WTC11 (cell line): Measurements from ENCODE around the gene SNX1. TPM values are rescaled to one million over a fixed set of nuclear protein-coding genes. Genes with fewer than 3 reads are reported as not detected.

Experiments used
- ATAC-seq: fragments of 200-7000 bp; cut with Tn5 transposase; 2 replicates; pipeline ENCODE4 v1.10.0; 2021; ENCODE audit warnings: mild to moderate bottlenecking, moderate library complexity
- CTCF ChIA-PET: fragments of 300-600 bp; sonication (Branson Sonifier 250); formaldehyde crosslinking; loops from one replicate; lab custom pipeline; 2021; ENCODE audit warnings: antibody characterized with exemption; lab: Charles Lee
- POLR2A ChIA-PET: fragments of 350-600 bp; sonication (Branson Sonifier 250); formaldehyde crosslinking; loops from one replicate; lab custom pipeline; 2021; ENCODE audit warnings: antibody characterized with exemption; lab: Charles Lee
- DNase-seq: peaks from one replicate; pipeline ENCODE4 v3.0.0; 2021; ENCODE audit warnings: low spot score
- H3K27ac Mint-ChIP-seq: 2 replicates; pipeline ENCODE4 v1.8.0; 2021; ENCODE audit warnings: mixed read lengths
- H3K27me3 Mint-ChIP-seq: 2 replicates; pipeline ENCODE4 v1.8.0; 2021; ENCODE audit warnings: low read depth, mild to moderate bottlenecking, moderate library complexity, mixed read lengths
- H3K36me3 Mint-ChIP-seq: 2 replicates; pipeline ENCODE4 v1.8.0; 2021; ENCODE audit warnings: mixed read lengths
- H3K4me1 Mint-ChIP-seq: 2 replicates; pipeline ENCODE4 v1.8.0; 2022; ENCODE audit warnings: mixed read lengths
- H3K4me3 Mint-ChIP-seq: 2 replicates; pipeline ENCODE4 v1.8.0; 2021; ENCODE audit warnings: mild to moderate bottlenecking, moderate library complexity, mixed read lengths
- H3K9me3 Mint-ChIP-seq: 2 replicates; pipeline ENCODE4 v1.8.0; 2021; ENCODE audit warnings: mixed read lengths
- CBFB ChIP-seq: sonication (generic); formaldehyde crosslinking; IDR thresholded peaks from 2 replicates; pipeline ENCODE4 v1.8.1; 2022; ENCODE audit warnings: mild to moderate bottlenecking, low read depth, missing genetic modification reagents
- FOXJ3 ChIP-seq: sonication (generic); formaldehyde crosslinking; IDR thresholded peaks from 2 replicates; pipeline ENCODE4 v1.9.0; 2021; ENCODE audit warnings: missing genetic modification reagents, mild to moderate bottlenecking, borderline replicate concordance
- FOXK1 ChIP-seq: sonication (generic); formaldehyde crosslinking; IDR thresholded peaks from 2 replicates; pipeline ENCODE4 v1.8.0; 2022; ENCODE audit warnings: mild to moderate bottlenecking, moderate library complexity, missing genetic modification reagents
- FOXP1 ChIP-seq: sonication (generic); formaldehyde crosslinking; IDR thresholded peaks from 2 replicates; pipeline ENCODE4 v1.8.0; 2022; ENCODE audit warnings: missing genetic modification reagents, mild to moderate bottlenecking, moderate library complexity, borderline replicate concordance
- HMGA2 ChIP-seq: fragments of 250-450 bp; sonication (Bioruptor Pico); IDR thresholded peaks from 2 replicates; pipeline ENCODE4 v1.4.0; 2021; ENCODE audit warnings: mild to moderate bottlenecking, moderate library complexity
- NR1H2 ChIP-seq: sonication (generic); formaldehyde crosslinking; IDR thresholded peaks from 2 replicates; pipeline ENCODE4 v1.9.0; 2021; ENCODE audit warnings: mild to moderate bottlenecking, moderate library complexity, missing genetic modification reagents
- SMAD3 ChIP-seq: sonication (generic); formaldehyde crosslinking; IDR thresholded peaks from 2 replicates; pipeline ENCODE4 v1.8.0; 2022; ENCODE audit warnings: missing genetic modification reagents, mild to moderate bottlenecking, borderline replicate concordance
- SOX15 ChIP-seq: fragments of 250-450 bp; sonication (Bioruptor Pico); IDR thresholded peaks from 2 replicates; pipeline ENCODE4 v1.9.0; 2021; ENCODE audit warnings: mild to moderate bottlenecking
- TCF7 ChIP-seq: sonication (generic); formaldehyde crosslinking; IDR thresholded peaks from 2 replicates; pipeline ENCODE4 v1.8.0; 2022; ENCODE audit warnings: mild to moderate bottlenecking, low read depth, missing genetic modification reagents, moderate library complexity
- ZNF121 ChIP-seq: sonication (generic); formaldehyde crosslinking; IDR thresholded peaks from 2 replicates; pipeline ENCODE4 v1.8.0; 2023; ENCODE audit warnings: missing genetic modification reagents
- ZNF232 ChIP-seq: sonication (generic); formaldehyde crosslinking; IDR thresholded peaks from 2 replicates; pipeline ENCODE4 v1.8.0; 2022; ENCODE audit warnings: mild to moderate bottlenecking, missing genetic modification reagents
- ZNF396 ChIP-seq: fragments of 250-450 bp; sonication (Bioruptor Pico); IDR thresholded peaks from 2 replicates; pipeline ENCODE4 v1.8.0; 2021; ENCODE audit warnings: mild to moderate bottlenecking, moderate library complexity, borderline replicate concordance
- ZNF423 ChIP-seq: fragments of 250-450 bp; sonication (Bioruptor Pico); IDR thresholded peaks from 2 replicates; pipeline ENCODE4 v2.1.2; 2022; ENCODE audit warnings: mild to moderate bottlenecking, moderate library complexity
- ZNF671 ChIP-seq: fragments of 250-450 bp; sonication (Bioruptor Pico); IDR thresholded peaks from 2 replicates; pipeline ENCODE4 v1.8.0; 2021; ENCODE audit warnings: mild to moderate bottlenecking
- total RNA-seq: library from RNA; stranded (reverse); gene quantifications from 3 replicates; pipeline ENCODE4 v1.2.3, GENCODE V29; 2021
- TF ChIP-seq, protein P1 (sequence below): sonication (generic); formaldehyde crosslinking; IDR thresholded peaks from 2 replicates; pipeline ENCODE4 v1.8.0; 2022; ENCODE audit warnings: mild to moderate bottlenecking, missing genetic modification reagents
- TF ChIP-seq, protein P2 (sequence below): sonication (generic); formaldehyde crosslinking; IDR thresholded peaks from 2 replicates; pipeline ENCODE4 v1.8.1; 2022; ENCODE audit warnings: missing genetic modification reagents, borderline replicate concordance
- TF ChIP-seq, protein P3 (sequence below): sonication (generic); formaldehyde crosslinking; IDR thresholded peaks from 2 replicates; pipeline ENCODE4 v1.8.1; 2023; ENCODE audit warnings: mild to moderate bottlenecking, missing genetic modification reagents
- TF ChIP-seq, protein P4 (sequence below): fragments of 250-450 bp; sonication (Bioruptor Pico); IDR thresholded peaks from 2 replicates; pipeline ENCODE4 v1.9.0; 2021; ENCODE audit warnings: moderate library complexity, mild to moderate bottlenecking, inconsistent platforms, borderline replicate concordance
- TF ChIP-seq, protein P5 (sequence below): sonication (generic); formaldehyde crosslinking; IDR thresholded peaks from 2 replicates; pipeline ENCODE4 v1.8.1; 2023; ENCODE audit warnings: mild to moderate bottlenecking, missing genetic modification reagents
- TF ChIP-seq, protein P6 (sequence below): sonication (generic); formaldehyde crosslinking; IDR thresholded peaks from 2 replicates; pipeline ENCODE4 v1.8.0; 2022; ENCODE audit warnings: mild to moderate bottlenecking, missing genetic modification reagents
- TF ChIP-seq, protein P7 (sequence below): sonication (generic); formaldehyde crosslinking; IDR thresholded peaks from 2 replicates; pipeline ENCODE4 v1.8.1; 2022; ENCODE audit warnings: mild to moderate bottlenecking, moderate library complexity, missing genetic modification reagents
- TF ChIP-seq, protein P8 (sequence below): sonication (generic); formaldehyde crosslinking; IDR thresholded peaks from 2 replicates; pipeline ENCODE4 v1.8.1; 2023; ENCODE audit warnings: mild to moderate bottlenecking, missing genetic modification reagents, moderate library complexity

Gene SNX1
- total RNA-seq, 1 experiment from 2014 or later: 65.7 TPM

DNA sequence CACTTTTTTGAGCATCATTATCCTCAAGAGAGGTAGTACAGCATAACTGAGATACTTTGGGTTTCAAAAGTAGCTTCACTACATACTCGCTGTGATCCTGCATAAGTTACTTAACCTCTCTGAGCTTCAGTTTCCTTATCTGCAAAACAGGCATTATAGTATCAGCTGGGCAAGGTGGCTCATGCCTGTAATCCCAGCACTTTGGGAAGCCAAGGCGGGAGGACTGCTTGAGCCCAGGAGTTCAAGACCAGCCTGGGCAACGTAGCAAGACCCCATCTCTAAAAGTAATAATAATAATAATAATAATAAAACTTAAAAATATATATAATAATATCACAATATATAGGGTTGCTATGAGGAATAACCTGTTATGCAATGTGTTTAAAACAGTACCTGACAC is 13.0 kb upstream of the SNX1 start:
- Mint-ChIP-seq H3K27ac (no peak overlapping the region), H3K4me3 (no peak overlapping the region), H3K36me3 (peaks cover 23% of the 10 kb centered on the region), H3K9me3 (peaks cover under 1% of the 10 kb centered on the region), H3K27me3 (no peaks in the 10 kb centered on the region), H3K4me1 (no peaks in the 10 kb centered on the region)
- no peak for DNase-seq
- CTCF ChIA-PET: interaction anchor here (1.6 kb wide), 1 partner anchor 14 kb away, joined by 3 read pairs; no protein-coding TSS in a partner anchor
- TF ChIP-seq ZNF121 (CRISPR knock-in tag) (peak; percentile 61; the same call in 1 of the 2 replicates), ZNF396 (CRISPR knock-in tag) (no peak)
- POLR2A ChIA-PET: no interaction called here
- no peak for ATAC-seq

DNA sequence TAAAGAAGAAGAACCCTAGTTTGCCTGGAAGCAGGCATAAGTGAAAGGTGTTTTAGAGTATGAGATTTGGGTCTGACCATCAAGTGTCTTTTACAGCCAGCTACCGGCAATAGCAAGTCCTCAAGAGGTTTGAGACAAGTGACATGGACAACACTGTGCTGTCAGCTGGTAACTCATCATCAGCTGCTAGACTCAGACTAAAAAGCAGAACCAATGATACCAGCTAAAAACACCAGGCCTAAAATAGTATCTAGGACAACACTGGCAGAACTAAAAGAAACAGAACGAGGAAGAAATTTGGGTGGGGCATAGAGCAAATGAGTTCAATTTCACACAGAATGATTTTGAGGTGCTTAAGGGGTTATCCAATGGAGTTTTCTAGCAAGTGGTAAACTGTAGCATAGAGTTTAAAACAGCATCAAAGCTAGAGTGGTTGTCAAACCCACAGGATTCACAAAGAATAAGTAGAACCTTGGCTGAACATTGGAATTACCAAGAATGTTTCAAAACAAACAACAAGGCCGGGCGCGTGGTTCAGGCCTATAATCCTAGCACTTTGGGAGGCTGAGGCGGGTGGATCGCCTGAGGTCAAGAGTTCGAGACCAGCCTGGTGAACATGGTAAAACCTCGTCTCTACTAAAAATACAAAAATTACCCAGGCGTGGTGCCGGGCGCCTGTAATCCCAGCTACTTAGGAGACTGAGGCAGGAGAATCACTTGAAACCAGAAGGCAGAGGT is 6.1 kb upstream of the SNX1 start:
- ChIA-PET CTCF (interaction anchor here (1.6 kb wide), 1 partner anchor 21 kb away, joined by 4 read pairs; no protein-coding TSS in a partner anchor), POLR2A (no interaction called here)
- Mint-ChIP-seq H3K4me3 (no peak overlapping the region), H3K36me3 (peaks cover 34% of the 10 kb centered on the region), H3K4me1 (peaks cover 15% of the 10 kb centered on the region), H3K27ac (no peak overlapping the region), H3K27me3 (no peaks in the 10 kb centered on the region), H3K9me3 (peaks cover 4% of the 10 kb centered on the region)
- ATAC-seq (no peak), DNase-seq (no peak)
- TF ChIP-seq ZNF232 (no peak), HMGA2 (CRISPR knock-in tag) (no peak), TCF7 (CRISPR knock-in tag) (no peak), CBFB (CRISPR knock-in tag) (no peak), NR1H2 (CRISPR knock-in tag) (no peak), ZNF671 (CRISPR knock-in tag) (no peak), SMAD3 (CRISPR knock-in tag) (no peak), SOX15 (CRISPR knock-in tag) (no peak), ZNF423 (no peak), FOXJ3 (CRISPR knock-in tag) (no peak), FOXP1 (CRISPR knock-in tag) (no peak), FOXK1 (CRISPR knock-in tag) (no peak)
- TF ChIP-seq, protein P1, sequence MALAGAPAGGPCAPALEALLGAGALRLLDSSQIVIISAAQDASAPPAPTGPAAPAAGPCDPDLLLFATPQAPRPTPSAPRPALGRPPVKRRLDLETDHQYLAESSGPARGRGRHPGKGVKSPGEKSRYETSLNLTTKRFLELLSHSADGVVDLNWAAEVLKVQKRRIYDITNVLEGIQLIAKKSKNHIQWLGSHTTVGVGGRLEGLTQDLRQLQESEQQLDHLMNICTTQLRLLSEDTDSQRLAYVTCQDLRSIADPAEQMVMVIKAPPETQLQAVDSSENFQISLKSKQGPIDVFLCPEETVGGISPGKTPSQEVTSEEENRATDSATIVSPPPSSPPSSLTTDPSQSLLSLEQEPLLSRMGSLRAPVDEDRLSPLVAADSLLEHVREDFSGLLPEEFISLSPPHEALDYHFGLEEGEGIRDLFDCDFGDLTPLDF (CRISPR knock-in tag): no peak
- TF ChIP-seq, protein P2, sequence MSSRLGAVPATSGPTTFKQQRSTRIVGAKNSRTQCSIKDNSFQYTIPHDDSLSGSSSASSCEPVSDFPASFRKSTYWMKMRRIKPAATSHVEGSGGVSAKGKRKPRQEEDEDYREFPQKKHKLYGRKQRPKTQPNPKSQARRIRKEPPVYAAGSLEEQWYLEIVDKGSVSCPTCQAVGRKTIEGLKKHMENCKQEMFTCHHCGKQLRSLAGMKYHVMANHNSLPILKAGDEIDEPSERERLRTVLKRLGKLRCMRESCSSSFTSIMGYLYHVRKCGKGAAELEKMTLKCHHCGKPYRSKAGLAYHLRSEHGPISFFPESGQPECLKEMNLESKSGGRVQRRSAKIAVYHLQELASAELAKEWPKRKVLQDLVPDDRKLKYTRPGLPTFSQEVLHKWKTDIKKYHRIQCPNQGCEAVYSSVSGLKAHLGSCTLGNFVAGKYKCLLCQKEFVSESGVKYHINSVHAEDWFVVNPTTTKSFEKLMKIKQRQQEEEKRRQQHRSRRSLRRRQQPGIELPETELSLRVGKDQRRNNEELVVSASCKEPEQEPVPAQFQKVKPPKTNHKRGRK (CRISPR knock-in tag): no peak
- TF ChIP-seq, protein P3, sequence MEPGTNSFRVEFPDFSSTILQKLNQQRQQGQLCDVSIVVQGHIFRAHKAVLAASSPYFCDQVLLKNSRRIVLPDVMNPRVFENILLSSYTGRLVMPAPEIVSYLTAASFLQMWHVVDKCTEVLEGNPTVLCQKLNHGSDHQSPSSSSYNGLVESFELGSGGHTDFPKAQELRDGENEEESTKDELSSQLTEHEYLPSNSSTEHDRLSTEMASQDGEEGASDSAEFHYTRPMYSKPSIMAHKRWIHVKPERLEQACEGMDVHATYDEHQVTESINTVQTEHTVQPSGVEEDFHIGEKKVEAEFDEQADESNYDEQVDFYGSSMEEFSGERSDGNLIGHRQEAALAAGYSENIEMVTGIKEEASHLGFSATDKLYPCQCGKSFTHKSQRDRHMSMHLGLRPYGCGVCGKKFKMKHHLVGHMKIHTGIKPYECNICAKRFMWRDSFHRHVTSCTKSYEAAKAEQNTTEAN: no peak
- TF ChIP-seq, protein P4, sequence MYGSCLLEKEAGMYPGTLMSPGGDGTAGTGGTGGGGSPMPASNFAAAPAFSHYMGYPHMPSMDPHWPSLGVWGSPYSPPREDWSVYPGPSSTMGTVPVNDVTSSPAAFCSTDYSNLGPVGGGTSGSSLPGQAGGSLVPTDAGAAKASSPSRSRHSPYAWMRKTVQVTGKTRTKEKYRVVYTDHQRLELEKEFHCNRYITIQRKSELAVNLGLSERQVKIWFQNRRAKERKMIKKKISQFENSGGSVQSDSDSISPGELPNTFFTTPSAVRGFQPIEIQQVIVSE (CRISPR knock-in tag): no peak
- TF ChIP-seq, protein P5, sequence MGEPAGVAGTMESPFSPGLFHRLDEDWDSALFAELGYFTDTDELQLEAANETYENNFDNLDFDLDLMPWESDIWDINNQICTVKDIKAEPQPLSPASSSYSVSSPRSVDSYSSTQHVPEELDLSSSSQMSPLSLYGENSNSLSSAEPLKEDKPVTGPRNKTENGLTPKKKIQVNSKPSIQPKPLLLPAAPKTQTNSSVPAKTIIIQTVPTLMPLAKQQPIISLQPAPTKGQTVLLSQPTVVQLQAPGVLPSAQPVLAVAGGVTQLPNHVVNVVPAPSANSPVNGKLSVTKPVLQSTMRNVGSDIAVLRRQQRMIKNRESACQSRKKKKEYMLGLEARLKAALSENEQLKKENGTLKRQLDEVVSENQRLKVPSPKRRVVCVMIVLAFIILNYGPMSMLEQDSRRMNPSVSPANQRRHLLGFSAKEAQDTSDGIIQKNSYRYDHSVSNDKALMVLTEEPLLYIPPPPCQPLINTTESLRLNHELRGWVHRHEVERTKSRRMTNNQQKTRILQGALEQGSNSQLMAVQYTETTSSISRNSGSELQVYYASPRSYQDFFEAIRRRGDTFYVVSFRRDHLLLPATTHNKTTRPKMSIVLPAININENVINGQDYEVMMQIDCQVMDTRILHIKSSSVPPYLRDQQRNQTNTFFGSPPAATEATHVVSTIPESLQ (CRISPR knock-in tag): no peak
- TF ChIP-seq, protein P6, sequence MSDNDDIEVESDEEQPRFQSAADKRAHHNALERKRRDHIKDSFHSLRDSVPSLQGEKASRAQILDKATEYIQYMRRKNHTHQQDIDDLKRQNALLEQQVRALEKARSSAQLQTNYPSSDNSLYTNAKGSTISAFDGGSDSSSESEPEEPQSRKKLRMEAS (CRISPR knock-in tag): no peak
- TF ChIP-seq, protein P7, sequence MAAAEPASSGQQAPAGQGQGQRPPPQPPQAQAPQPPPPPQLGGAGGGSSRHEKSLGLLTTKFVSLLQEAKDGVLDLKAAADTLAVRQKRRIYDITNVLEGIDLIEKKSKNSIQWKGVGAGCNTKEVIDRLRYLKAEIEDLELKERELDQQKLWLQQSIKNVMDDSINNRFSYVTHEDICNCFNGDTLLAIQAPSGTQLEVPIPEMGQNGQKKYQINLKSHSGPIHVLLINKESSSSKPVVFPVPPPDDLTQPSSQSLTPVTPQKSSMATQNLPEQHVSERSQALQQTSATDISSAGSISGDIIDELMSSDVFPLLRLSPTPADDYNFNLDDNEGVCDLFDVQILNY: no peak
- TF ChIP-seq, protein P8, sequence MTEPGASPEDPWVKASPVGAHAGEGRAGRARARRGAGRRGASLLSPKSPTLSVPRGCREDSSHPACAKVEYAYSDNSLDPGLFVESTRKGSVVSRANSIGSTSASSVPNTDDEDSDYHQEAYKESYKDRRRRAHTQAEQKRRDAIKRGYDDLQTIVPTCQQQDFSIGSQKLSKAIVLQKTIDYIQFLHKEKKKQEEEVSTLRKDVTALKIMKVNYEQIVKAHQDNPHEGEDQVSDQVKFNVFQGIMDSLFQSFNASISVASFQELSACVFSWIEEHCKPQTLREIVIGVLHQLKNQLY (CRISPR knock-in tag): no peak
